K562 (cell line): Measurements from ENCODE around the gene KCNJ15.

Source experiments
- NBN ChIP-seq: fragments of 450-650 bp; IDR thresholded peaks from 2 replicates; pipeline ENCODE4 v1.6.1; 2016; ENCODE audit warnings: low read depth, mild to moderate bottlenecking
- ZNF431 ChIP-seq: sonication (generic); formaldehyde crosslinking; IDR thresholded peaks from 2 replicates; pipeline ENCODE4 v1.8.0; 2022; ENCODE audit warnings: mild to moderate bottlenecking, missing genetic modification reagents

DNA sequence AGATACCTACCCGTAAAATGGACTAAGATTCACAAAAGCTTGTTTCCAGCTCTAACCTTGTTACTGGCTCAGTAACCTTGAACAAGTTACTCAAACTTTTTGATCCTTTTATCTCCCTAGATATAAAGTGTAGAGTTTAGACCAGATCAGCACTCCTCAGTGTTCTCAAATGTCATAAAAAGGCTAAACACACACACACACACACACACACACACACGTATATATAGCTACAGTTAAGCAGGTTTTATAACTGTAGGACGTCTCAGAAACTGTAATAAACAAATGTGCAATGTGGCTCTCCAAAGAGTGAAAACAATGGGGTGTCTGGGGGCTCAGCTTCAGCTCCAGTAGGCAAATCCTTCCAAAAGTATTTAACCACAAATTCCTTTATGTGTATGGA, 34.0 kb downstream of the KCNJ15 start:
- TF ChIP-seq ZNF431 (CRISPR knock-in tag) = no peak
- TF ChIP-seq NBN = no peak
